HG02642 (cell line): ENCODE data around the gene KCNE5.
"Not testable (repeated sequence)": the region's sequence is repeated elsewhere in the genome, so short reads cannot be mapped to it uniquely, and the experiment has no call there.

ENCODE experiments used
- ATAC-seq: cut with Tn5 transposase; IDR thresholded peaks from one replicate; pipeline ENCODE4 v1.9.1; 2021; ENCODE audit warnings: mild to moderate bottlenecking; ENCODE audit not compliant: unreplicated experiment, poor library complexity

The KCNE5 gene

DNA sequence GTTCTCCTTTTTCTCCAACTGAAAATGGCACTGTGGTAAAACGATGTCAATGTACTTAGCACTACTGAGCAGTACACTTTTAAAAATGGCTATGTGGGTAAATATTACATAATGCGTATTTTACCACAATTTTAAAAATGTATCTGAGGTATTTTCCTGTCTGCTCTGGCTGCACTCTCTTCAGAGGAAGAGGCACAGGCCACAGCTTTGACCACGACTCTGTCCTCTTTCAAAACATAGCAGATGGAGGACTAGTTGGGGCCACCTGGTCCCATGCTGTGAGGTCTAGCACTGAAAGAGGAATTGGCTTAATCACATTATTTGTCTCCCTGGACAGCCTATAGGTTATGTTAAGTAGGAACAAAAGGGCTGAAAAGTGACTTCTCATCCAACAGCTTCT, 5.2 kb downstream of the KCNE5 start:
- ATAC-seq = no peak

DNA sequence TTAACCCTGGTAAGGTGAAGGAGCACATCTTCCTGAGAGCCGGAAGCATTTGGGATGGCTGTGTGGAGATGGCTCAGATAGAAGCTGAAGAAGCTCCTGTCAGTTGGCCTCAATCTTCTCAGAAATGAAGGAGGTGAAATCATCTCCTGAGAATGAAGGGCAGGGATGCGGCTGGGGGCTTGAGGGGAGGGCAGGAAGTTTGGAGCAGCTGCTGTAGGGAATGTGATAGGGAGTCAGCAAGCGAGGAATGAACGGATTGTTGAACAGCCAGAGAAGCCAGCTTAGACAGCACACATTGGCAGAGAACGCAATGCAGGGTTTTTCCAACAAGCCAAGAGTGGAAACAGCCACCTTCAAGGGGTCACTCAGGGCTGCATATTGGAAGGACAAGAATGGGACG, 10.0 kb downstream of the KCNE5 start:
- no peak for ATAC-seq

DNA sequence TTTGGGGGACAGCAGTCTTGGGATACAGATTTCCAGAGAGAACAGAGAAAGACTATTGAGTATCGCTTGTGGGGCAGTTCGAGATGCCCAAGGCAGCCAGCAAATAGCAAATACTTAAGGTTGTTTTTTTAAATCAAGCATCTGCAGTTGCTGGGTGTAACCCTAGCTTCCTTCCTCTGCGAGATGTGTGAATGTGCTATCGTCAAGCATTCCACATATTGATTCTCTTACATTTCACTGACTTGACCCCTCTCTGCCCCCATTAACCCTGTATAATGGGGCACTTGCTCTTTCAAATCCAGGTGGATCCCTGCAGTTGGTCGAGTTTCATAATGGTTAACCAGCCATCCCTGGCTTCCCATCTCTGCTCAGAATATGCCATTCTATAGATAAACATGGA, 23.5 kb downstream of the KCNE5 start:
- no peak for ATAC-seq

DNA sequence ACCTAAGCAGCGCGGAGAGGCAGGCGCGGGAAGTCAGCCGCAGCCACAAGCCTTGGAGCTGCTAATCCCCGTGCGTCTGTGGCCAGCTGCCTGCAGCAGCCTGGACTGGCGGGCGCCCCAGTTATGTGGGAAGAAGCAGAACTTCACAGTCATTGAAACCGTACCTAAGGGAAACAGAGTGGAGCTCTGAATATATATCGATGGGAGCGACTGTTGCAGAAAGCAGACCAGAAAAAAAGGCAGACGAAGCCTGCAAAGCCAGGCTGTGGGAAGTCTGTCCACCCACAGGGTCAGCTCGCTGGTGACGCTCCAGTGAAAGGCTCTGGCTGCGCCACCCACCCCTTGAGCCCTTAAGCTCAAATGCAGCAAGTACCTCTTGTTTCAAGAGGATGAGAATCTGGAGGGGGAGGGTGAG, 24.7 kb downstream of the KCNE5 start:
- ATAC-seq = no peak

DNA sequence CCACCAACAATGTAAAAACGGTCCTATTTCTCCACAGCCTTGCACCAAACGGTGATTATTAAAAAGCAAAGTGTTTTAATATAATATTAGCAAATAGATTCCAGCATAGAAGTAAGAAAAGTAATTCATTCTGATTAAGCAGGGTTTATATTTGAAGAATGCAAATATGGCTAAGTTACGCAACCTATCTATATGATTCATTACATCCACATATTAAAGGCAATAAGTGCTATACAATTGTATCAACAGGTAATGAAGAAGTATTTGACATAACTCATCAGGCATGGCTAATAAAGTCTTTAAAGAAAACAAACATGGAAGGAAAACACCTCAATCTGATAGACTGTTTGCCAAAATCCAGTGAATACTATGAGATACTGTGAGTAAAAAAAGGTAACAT, 29.0 kb downstream of the KCNE5 start:
- no peak for ATAC-seq

DNA sequence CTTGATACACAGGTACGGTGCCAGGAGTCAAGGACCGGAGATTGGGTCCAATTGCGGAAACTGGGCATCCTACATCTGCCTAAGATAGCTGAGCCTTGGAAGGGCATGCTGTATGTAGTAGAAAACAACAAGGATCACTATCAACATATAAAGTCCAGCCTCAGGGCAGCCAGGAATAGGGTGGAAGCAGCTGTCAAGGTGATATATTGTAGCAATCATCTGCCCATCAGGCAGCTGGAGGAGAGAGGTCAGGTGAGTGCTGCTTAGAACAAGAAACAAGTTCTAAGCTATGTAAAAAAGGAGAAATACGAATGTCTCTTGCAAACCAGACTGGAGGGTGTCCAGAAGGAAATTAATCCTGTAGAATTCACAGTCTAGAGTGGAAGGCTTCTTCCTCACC, 34.8 kb downstream of the KCNE5 start:
- no peak for ATAC-seq

DNA sequence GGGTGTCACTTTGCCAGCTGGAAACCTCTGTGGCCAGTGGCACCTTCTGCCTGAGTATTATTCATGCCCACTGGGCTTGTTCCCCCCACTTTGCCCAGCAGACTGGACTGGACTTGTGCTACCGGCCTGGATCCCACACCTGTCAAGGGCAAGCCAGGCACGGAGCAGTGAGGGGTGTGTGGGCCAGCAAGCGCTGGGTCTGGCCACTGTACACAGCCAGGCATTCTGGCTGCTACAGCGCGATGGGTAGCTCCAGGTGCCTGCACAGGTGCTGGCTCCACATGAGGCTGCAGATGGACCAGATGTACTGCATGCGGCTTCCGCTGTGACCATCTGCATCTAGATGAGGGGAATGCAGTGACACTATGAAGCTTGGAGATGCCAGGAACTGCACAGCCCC, 39.5 kb downstream of the KCNE5 start:
- no peak for ATAC-seq

DNA sequence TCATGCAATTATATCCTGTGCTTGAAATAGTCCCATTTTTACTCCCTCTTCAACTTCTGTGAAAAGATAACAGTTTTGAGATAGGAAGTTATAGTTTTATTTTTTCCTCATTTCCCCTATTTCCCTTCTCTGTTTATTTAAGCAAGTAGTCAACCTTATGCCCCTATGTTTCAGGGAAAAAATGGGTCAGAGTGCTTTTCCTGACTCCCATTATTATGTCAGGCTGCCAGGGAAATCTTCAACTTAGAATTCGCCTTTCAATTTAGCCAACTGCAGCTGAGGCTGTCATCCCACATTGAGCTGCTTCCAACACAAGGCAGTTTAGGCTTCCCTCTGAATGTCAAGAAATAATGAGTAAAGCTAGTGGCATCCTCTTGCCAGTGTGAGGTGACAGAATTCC, 46.1 kb downstream of the KCNE5 start:
- no peak for ATAC-seq

DNA sequence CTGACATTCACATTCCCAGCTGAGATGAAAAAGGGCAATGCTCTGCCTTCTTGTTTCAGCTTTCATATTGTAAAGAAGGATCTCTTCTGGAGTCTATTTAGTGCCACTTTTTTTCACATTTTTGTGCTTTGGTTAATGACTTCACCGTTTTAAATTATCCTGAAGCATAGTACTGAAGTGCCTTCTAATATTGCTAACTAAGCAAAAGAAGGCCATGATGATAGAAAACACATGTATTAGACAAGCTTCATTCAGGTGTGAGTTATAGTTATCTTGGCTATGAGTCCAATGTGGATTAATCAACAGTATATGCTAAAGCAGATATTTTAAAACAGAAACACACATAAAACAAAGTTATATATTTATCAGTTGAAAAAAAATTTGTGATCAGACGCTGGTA, 47.9 kb downstream of the KCNE5 start:
- ATAC-seq = no peak

DNA sequence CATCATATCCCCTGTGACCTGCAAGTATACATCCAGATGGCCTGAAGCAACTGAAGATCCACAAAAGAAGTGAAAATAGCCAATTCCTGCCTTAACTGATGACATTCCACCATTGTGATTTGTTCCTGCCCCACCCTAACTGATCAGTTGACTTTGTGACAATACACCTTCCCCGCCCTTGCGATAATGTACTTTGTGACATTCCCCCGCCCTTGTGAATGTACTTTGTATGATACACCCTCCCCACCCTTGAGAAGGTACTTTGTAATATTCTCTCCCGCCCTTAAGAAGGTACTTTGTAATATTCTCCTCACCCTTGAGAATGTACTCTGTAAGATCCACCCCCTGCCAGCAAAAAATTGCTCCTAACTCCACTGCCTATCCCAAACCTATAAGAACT, 48.9 kb downstream of the KCNE5 start:
- ATAC-seq = not testable (repeated sequence)
